ENCODE data around the gene ARHGEF4.

Gene ARHGEF4

GRCh38 chr2:130877258-130877657, 40.5 kb downstream of the ARHGEF4 start:
- Histone ChIP-seq H3K9ac (ENCODE audit: low read length) (no peak overlapping the region), H2BK12ac (ENCODE audit: low read length) (no peak overlapping the region), H3K27ac (ENCODE audit: low read depth, low read length) (no peak overlapping the region), H3K79me2 (ENCODE audit: control insufficient read depth, insufficient read depth, low read length, poor library complexity) (no peaks in the 10 kb centered on the region), H3K23ac (ENCODE audit: low read length) (no peak overlapping the region), H3K4ac (ENCODE audit: low read depth, low read length) (no peak overlapping the region), H3K4me2 (ENCODE audit: low read length) (no peak overlapping the region), H4K12ac (ENCODE audit: low read depth, low read length) (no peak overlapping the region), H3K4me1 (ENCODE audit: control insufficient read depth in 1 of 2, insufficient read depth in 2 of 2, low read length in 2 of 2) (peaks cover 3 to 6% of the 10 kb centered on the region in 2 experiments), H2BK120ac (ENCODE audit: insufficient read depth, low read length, poor library complexity) (no peak overlapping the region), H3K14ac (ENCODE audit: low read length) (no peak overlapping the region), H4K8ac (ENCODE audit: low read depth, low read length) (no peak overlapping the region), H3K36me3 (ENCODE audit: control insufficient read depth in 1 of 2, insufficient read depth in 2 of 2, low read length in 2 of 2) (no peaks in the 10 kb centered on the region), H2BK5ac (ENCODE audit: low read depth, low read length, poor library complexity) (no peak overlapping the region), H3K9me3 (ENCODE audit: insufficient read depth, low read depth, low read length) (peaks cover 6% of the 10 kb centered on the region), H3K4me3 (ENCODE audit: low read depth, low read length) (no peak overlapping the region), H3K18ac (ENCODE audit: low read length) (no peak overlapping the region), H2AK5ac (ENCODE audit: low read length) (no peak overlapping the region), H2AFZ (ENCODE audit: insufficient read depth, low read length, poor library complexity) (no peak overlapping the region), H3K27me3 (ENCODE audit: insufficient read depth, low read length) (no peaks in the 10 kb centered on the region), H4K91ac (ENCODE audit: low read depth, low read length) (no peak overlapping the region), H3K79me1 (ENCODE audit: low read length) (no peaks in the 10 kb centered on the region)
- no peak for DNase-seq
- no CpG with 5 or more reads among the region's 5 CpGs for WGBS (ENCODE audit: extremely low coverage, insufficient coverage, insufficient read length)

- Histone ChIP-seq H2BK12ac (ENCODE audit: low read length) (no peak overlapping the region), H4K91ac (ENCODE audit: low read depth, low read length) (no peak overlapping the region), H2BK5ac (ENCODE audit: low read depth, low read length, poor library complexity) (no peak overlapping the region), H2AFZ (ENCODE audit: insufficient read depth, low read length, poor library complexity) (no peak overlapping the region), H3K27ac (ENCODE audit: low read depth, low read length) (no peak overlapping the region), H4K12ac (ENCODE audit: low read depth, low read length) (no peak overlapping the region), H3K4ac (ENCODE audit: low read depth, low read length) (no peak overlapping the region), H3K79me1 (ENCODE audit: low read length) (no peaks in the 10 kb centered on the region), H3K14ac (ENCODE audit: low read length) (no peak overlapping the region), H3K79me2 (ENCODE audit: control insufficient read depth, insufficient read depth, low read length, poor library complexity) (no peaks in the 10 kb centered on the region), H3K4me2 (ENCODE audit: low read length) (no peak overlapping the region), H4K8ac (ENCODE audit: low read depth, low read length) (no peak overlapping the region), H3K4me1 (ENCODE audit: control insufficient read depth in 1 of 2, insufficient read depth in 2 of 2, low read length in 2 of 2) (peaks cover 6 to 11% of the 10 kb centered on the region in 2 experiments), H3K27me3 (ENCODE audit: insufficient read depth, low read length) (no peaks in the 10 kb centered on the region), H3K4me3 (ENCODE audit: low read depth, low read length) (no peak overlapping the region), H3K18ac (ENCODE audit: low read length) (no peak overlapping the region), H3K23ac (ENCODE audit: low read length) (no peak overlapping the region), H3K9ac (ENCODE audit: low read length) (no peak overlapping the region), H2AK5ac (ENCODE audit: low read length) (no peak overlapping the region), H3K36me3 (ENCODE audit: control insufficient read depth in 1 of 2, insufficient read depth in 2 of 2, low read length in 2 of 2) (no peaks in the 10 kb centered on the region), H2BK120ac (ENCODE audit: insufficient read depth, low read length, poor library complexity) (no peak overlapping the region), H3K9me3 (ENCODE audit: insufficient read depth, low read depth, low read length) (peaks cover 6% of the 10 kb centered on the region)
- WGBS (ENCODE audit: extremely low coverage, insufficient coverage, insufficient read length): no CpG with 5 or more reads among the region's 3 CpGs
- DNase-seq: no peak
Observed at GRCh38 chr2:130878316-130878715, 41.6 kb downstream of the ARHGEF4 start.

- H3K4me1 ChIP-seq (ENCODE audit: control insufficient read depth in 1 of 2, insufficient read depth in 2 of 2, low read length in 2 of 2): peaks cover 6 to 11% of the 10 kb centered on the region in 2 experiments
- H3K9me3 ChIP-seq (ENCODE audit: insufficient read depth, low read depth, low read length): peaks cover 6% of the 10 kb centered on the region
- no peak overlapping the region for H2AK5ac ChIP-seq (ENCODE audit: low read length)
- H3K9ac ChIP-seq (ENCODE audit: low read length): no peak overlapping the region
- H2BK12ac ChIP-seq (ENCODE audit: low read length): no peak overlapping the region
- no peak overlapping the region for H3K23ac ChIP-seq (ENCODE audit: low read length)
- H3K18ac ChIP-seq (ENCODE audit: low read length): no peak overlapping the region
- H3K27me3 ChIP-seq (ENCODE audit: insufficient read depth, low read length): no peaks in the 10 kb centered on the region
- no peaks in the 10 kb centered on the region for H3K79me1 ChIP-seq (ENCODE audit: low read length)
- H2BK5ac ChIP-seq (ENCODE audit: low read depth, low read length, poor library complexity): no peak overlapping the region
- no peak overlapping the region for H3K14ac ChIP-seq (ENCODE audit: low read length)
- H4K91ac ChIP-seq (ENCODE audit: low read depth, low read length): no peak overlapping the region
- no peak overlapping the region for H4K12ac ChIP-seq (ENCODE audit: low read depth, low read length)
- H2AFZ ChIP-seq (ENCODE audit: insufficient read depth, low read length, poor library complexity): no peak overlapping the region
- no peaks in the 10 kb centered on the region for H3K36me3 ChIP-seq (ENCODE audit: control insufficient read depth in 1 of 2, insufficient read depth in 2 of 2, low read length in 2 of 2)
- no CpG with 5 or more reads among the region's 2 CpGs for WGBS (ENCODE audit: extremely low coverage, insufficient coverage, insufficient read length)
- H2BK120ac ChIP-seq (ENCODE audit: insufficient read depth, low read length, poor library complexity): no peak overlapping the region
- no peak overlapping the region for H3K27ac ChIP-seq (ENCODE audit: low read depth, low read length)
- DNase-seq: no peak
- H4K8ac ChIP-seq (ENCODE audit: low read depth, low read length): no peak overlapping the region
- H3K4me2 ChIP-seq (ENCODE audit: low read length): no peak overlapping the region
- no peak overlapping the region for H3K4ac ChIP-seq (ENCODE audit: low read depth, low read length)
- no peaks in the 10 kb centered on the region for H3K79me2 ChIP-seq (ENCODE audit: control insufficient read depth, insufficient read depth, low read length, poor library complexity)
- H3K4me3 ChIP-seq (ENCODE audit: low read depth, low read length): no peak overlapping the region
Observed at GRCh38 chr2:130878933-130879332, 42.2 kb downstream of the ARHGEF4 start.

GRCh38 chr2:130882111-130882690, 45.5 kb downstream of the ARHGEF4 start:
- Histone ChIP-seq H3K4me3 (ENCODE audit: low read depth, low read length) (no peak overlapping the region), H3K14ac (ENCODE audit: low read length) (no peak overlapping the region), H3K79me2 (ENCODE audit: control insufficient read depth, insufficient read depth, low read length, poor library complexity) (no peaks in the 10 kb centered on the region), H2BK120ac (ENCODE audit: insufficient read depth, low read length, poor library complexity) (no peak overlapping the region), H3K79me1 (ENCODE audit: low read length) (no peaks in the 10 kb centered on the region), H3K36me3 (ENCODE audit: control insufficient read depth in 1 of 2, insufficient read depth in 2 of 2, low read length in 2 of 2) (no peaks in the 10 kb centered on the region), H3K4ac (ENCODE audit: low read depth, low read length) (no peak overlapping the region), H4K8ac (ENCODE audit: low read depth, low read length) (no peak overlapping the region), H3K9ac (ENCODE audit: low read length) (no peak overlapping the region), H3K4me1 (ENCODE audit: control insufficient read depth in 1 of 2, insufficient read depth in 2 of 2, low read length in 2 of 2) (peaks cover 8 to 13% of the 10 kb centered on the region in 2 experiments), H2AK5ac (ENCODE audit: low read length) (no peak overlapping the region), H3K27me3 (ENCODE audit: insufficient read depth, low read length) (no peaks in the 10 kb centered on the region), H3K9me3 (ENCODE audit: insufficient read depth, low read depth, low read length) (peaks cover 6% of the 10 kb centered on the region), H2BK12ac (ENCODE audit: low read length) (no peak overlapping the region), H2AFZ (ENCODE audit: insufficient read depth, low read length, poor library complexity) (no peak overlapping the region), H3K18ac (ENCODE audit: low read length) (no peak overlapping the region), H3K27ac (ENCODE audit: low read depth, low read length) (peak overlapping the region; percentile 30), H2BK5ac (ENCODE audit: low read depth, low read length, poor library complexity) (no peak overlapping the region), H4K91ac (ENCODE audit: low read depth, low read length) (peak overlapping the region; percentile 8), H3K4me2 (ENCODE audit: low read length) (no peak overlapping the region), H4K12ac (ENCODE audit: low read depth, low read length) (no peak overlapping the region), H3K23ac (ENCODE audit: low read length) (no peak overlapping the region)
- peak; percentile 28 to 38 for DNase-seq
- no CpG with 5 or more reads among the region's 6 CpGs for WGBS (ENCODE audit: extremely low coverage, insufficient coverage, insufficient read length)
